Muscle of back (tissue), 11 donors: ENCODE measurements around the gene PHETA1. TPM values are rescaled to one million over a fixed set of nuclear protein-coding genes. Genes with fewer than 3 reads are reported as not detected.
"Not testable (repeated sequence)": the region's sequence is repeated elsewhere in the genome, so short reads cannot be mapped to it uniquely, and the experiment has no call there.

Experiments
- DNase-seq, 3 donors: peaks; one replicate each; pipeline versions ENCODE4 v3.0.0 to v3.0.0-alpha.2; 2013
- polyA plus RNA-seq, 10 donors: library from polyadenylated mRNA; unstranded; fragments of 120-200 nt; gene quantifications; one replicate each; pipeline ENCODE4 v1.2.1, GENCODE V29; 2013; ENCODE audit not compliant: insufficient read length in 10 of 10

The PHETA1 gene
- polyA plus RNA-seq, 10 donors: 5.1 to 9.1 (median 7.7) TPM

- not testable (repeated sequence) for DNase-seq
Observed at GRCh38 chr12:111373231-111373630, 4.3 kb upstream of the PHETA1 start.

DNA sequence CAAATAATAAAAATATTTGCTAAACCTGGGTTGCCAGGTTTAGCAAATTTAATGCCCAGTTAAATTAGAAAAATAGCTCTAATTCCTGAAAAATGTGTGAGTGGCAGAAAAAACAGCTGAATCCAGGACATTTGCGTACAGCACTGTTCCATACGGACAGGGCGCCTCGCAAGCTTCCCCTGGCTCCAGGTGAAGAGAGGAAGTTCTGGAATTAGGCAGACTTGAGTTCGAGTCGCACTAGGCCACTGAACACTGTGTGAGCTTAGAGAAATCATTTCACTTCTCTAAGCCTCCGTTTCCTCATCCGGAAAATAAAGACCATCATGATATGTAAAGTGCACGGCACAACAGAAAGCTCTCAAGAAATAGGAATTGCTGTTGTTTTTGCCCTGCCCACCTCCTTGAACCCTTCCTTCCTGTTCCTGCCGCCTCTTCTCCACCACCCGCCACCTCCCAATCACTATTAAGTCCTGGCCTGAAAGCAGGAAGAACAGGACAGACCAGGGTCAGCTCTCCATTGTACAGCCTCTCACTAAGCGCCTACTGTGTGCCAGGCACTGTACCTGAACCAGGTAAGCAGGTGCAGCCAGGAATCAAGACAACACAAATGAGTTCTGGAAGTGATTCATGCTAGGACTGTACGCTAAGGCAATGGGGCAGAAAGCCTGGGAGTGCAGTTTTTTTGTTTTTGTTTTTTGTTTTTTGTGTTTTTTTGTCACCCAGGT, 763 bp upstream of the PHETA1 start:
- DNase-seq: no peak

DNA sequence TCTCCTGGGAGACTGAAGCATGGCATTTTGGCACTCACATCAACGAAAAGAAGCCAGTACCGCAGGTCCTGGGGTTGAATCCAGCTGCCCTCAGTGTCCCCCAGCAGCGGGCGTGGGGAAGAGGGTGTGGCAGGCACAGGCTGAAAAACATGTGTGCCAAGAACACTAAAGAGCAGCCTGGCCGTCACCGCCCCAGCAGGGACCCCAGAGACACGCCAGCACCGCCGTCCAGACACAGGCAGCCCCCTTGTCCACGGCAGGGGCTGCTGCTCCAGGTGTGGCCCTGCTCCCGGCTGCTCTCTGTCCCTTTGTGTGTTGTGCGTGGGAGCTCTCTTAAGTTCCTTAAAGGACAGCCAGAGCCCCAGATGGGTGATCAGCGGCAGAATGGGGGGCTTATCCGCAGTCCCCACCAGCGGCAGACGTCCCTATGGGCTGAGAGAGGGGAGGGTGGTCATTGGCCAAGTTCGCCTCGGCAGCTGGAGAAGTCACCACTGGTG, 556 bp downstream of the PHETA1 start:
- DNase-seq: no peak

DNA sequence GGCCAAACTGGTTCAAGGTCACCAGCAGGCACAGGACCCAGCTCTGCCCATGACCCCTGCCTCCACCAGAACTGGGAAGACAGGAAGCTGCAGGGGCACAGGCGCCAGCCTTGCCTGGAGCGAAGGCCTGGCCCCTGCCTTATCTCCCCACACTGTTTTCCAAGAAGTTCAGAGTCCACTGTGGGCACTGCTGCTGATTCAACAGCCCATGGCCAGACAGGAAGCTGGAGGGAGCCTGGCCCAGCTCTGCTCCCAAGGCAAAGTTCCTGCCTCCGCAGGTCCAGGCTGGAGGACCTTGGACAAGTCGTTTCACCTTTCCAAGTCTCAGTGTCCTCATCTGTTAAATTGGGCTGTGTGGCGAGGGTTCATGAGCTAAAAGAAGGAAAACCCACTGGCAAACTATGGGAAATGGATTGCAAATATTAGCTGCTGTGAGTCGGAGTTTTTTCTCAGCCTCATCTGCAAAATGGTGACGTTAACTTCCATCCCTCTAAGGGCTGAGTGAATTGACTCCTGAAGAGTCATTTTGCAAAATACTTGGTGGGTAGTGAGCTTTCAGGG, 1.2 kb downstream of the PHETA1 start:
- peak in 1 of 3 donors; percentile 25 for DNase-seq

DNA sequence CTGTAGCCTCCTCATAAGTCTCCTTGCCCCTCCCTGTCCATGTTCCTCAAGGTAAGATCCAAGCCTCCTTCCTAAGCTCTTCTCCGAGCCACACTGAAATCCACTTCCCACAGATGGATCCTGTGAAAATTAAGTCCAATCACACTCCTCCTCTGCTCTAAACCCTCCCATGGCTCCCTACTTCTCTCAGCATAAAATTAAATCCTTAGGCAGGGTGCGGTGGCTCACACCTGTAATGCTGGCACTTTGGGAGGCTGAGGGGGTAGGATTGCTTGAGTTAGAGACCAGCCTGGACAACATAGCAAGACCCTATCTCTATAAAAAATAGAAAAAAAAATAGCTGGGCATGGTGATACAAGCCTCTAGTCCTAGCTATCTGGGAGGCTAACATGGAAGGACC, 2.3 kb downstream of the PHETA1 start:
- no peak for DNase-seq

- no peak for DNase-seq
Observed at GRCh38 chr12:111366075-111366474, 2.8 kb downstream of the PHETA1 start.

GRCh38 chr12:111363578-111363977, 5.3 kb downstream of the PHETA1 start:
- DNase-seq: no peak

- DNase-seq: no peak
Observed at GRCh38 chr12:111362687-111363475, 6.0 kb downstream of the PHETA1 start.

GRCh38 chr12:111361717-111362576, 6.9 kb downstream of the PHETA1 start:
- no peak for DNase-seq

DNA sequence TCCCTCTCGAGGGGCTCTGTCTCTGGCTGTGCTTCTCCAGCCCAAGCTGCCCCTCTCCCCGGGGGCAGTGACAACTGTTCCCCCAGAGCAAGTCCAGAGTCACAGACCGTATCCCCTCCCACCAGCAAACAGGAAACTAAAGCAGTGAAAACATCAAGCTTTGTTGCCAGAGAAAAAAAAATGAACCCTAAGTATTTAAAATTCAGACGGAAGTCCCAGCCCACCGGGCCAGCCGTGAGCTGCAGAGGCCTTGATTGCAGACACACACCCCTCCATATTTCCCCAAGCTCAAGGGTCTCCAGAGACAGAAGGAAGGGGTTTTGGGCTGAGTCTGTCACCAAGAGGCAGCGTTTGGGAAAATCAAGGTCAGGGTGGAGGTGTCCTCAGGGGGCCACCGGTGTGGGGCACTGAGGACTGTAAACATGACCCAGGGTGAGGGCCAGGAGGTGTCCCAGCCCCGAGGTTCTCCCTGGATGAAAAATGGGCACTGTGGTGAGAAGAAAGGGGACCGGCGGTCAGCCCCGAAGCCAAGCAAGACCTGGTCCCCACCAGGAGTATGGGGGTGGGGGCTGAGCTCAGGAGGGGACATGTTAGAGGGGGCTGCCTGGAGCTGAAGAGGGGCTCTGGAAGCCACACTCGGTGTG, 7.7 kb downstream of the PHETA1 start:
- no peak for DNase-seq

GRCh38 chr12:111360325-111360930, 8.5 kb downstream of the PHETA1 start:
- DNase-seq: no peak

GRCh38 chr12:111359914-111360276, 9.0 kb downstream of the PHETA1 start:
- no peak for DNase-seq

DNA sequence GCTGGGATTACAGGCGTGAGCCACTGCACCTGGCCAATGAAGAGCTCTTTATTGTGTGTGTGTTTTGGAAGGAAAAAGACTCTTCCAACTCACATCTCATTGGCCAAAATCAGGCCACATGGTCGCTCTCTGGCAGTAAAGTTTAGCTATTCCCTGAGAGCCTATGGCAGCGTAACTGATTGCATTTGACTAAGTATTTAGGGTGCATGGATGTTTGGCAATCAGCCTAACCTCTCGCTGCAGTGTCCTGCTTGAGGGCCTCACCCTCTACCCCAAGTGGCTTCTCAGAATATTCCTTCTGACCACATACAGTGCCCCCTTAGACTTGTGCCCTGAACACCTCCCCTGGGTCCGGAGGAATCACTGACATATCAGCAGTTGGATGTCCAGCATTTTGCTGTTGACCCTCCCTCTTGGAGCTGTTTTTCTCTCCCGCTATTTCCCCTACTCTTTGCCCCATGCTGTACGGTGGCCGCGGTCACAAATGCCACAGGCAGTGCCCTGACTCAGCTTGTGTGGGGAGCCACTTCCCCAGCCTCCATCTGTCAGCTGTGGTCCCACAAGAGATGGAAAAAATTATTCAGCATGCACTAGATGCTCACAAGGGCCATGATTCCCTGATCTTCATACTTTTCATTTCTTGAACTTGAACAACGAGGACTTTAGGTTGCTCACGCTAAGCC, 9.5 kb downstream of the PHETA1 start:
- DNase-seq: peak in 2 of 3 donors; percentile 17 to 50

- no peak for DNase-seq
Observed at GRCh38 chr12:111355201-111355925, 13.5 kb downstream of the PHETA1 start.

DNA sequence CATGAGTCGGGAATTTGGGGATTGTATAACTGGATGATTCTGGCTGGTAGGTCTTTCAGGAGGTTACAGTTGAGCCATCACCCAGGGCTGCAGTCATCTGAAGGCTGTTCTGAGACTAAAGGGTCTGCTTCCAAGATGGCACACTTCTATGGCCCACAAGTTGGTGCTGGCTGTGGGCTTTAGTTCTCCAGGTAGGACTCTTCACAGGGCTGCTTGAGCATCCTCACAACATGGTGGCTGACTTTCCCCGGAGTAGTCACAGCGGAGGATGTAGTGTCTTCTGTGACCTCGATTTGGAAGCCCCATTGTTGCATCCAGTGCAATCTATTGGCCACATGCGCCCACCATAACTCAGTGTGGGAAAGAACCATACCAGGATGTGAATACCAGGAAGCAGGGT, 14.4 kb downstream of the PHETA1 start:
- DNase-seq: no peak

DNA sequence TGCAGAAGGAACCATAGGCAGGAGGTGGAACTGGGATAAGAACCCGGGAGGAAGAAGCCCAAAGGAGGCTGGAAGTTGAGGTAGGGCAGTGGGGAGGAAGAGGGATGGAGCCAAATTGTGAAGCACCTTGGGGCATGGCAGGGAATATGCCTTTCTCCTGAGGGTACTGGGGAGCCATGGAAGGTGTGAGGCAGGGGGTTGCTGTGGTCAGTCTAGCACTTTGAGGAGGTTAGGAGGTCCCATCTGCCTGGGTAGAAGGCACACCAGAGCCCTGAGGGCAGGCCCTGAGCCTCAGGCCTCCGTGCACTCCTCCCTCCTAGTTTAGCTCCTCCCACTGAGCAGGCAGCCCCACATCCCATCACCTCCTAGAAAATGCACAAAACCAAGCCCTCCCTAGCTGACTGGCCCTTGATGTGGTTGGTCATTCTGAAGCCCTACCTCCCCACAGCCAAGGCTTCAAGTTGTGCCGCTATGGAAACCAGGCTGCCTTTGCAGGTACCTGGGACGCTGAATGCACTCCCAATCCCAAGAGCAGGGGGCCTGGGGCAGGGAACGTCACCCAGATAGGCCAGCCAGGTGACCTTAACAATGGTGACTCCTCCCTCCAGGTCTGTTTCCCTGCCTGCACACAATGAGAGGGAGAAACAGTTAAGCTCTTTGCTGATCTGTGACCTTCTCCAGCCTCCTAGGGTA, 15.1 kb downstream of the PHETA1 start:
- DNase-seq: no peak

DNA sequence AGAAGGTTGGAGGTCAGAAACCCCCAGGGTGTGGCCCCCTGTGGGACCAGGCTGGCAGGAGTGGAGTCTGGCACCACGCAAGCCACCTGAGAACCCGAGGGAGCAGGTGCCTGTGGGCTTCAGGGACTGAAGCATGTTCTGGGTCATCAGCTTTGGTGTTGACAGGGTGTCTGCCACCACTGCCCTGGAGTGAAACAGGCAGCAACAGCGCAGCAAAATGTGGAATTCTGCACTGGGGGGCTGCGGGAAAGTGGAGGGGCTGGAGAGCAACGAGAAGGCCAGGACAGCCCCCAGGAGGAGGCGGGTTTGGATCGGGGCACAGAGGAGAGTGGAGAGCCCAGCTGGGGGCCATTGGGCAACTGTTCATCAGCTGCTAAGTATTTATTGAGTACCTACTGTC, 15.9 kb downstream of the PHETA1 start:
- no peak for DNase-seq

DNA sequence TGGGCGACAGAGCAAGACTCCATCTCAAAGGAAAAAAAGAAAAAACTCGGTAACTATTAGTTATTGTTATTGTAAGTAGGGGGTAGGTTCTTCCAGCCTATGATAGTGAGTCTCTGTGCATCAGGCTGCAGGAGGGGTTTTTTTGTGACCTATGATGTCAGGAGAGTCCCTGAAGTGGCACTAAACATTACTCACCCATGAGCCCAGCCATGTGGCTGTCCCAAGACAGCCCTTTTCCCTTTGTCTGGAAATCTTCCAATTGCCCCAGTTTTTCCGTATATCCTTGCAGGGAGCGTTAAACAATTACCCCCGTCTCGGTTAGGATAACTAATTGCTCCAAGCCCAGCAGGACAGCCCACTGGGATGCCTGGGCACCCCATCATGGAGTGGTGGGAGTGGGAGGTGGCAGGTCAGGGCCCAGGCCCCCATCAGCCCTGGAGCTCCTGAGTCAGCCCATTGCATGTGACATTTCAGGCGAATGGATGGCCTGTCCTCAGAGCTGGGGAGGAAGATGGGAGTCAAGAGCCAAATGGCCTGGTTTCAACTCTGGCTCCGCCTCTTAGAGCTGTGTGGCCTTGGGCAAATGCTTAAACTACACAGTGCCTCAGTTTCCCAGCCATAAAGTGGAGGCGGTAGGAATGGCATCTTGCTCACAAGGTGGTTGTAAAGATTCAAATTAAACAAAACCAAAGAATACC, 16.4 kb downstream of the PHETA1 start:
- no peak for DNase-seq
